PC-9 (cell line): ENCODE results near the gene KCNN3. TPM values are rescaled to one million over a fixed set of nuclear protein-coding genes. Genes with fewer than 3 reads are reported as not detected.

Experiments
- BruUV-seq: library from RNA; stranded (reverse); fragments of 400-500 nt; replicated peaks from 2 replicates; lab custom pipeline; 2021; lab: Mats Ljungman, UMichigan
- CTCF ChIA-PET: fragments of 300-600 bp; sonication (Branson Sonifier 250); formaldehyde crosslinking; loops from one replicate; lab custom pipeline; 2022; ENCODE audit warnings: antibody characterized with exemption; lab: Charles Lee
- POLR2A ChIA-PET: fragments of 300-600 bp; sonication (Branson Sonifier 250); formaldehyde crosslinking; loops from one replicate; lab custom pipeline; 2022; ENCODE audit warnings: antibody characterized with exemption; ENCODE audit not compliant: unreplicated experiment; lab: Charles Lee
- DNase-seq, 2 experiments: peaks; one replicate each; pipeline versions ENCODE4 v3.0.0 to v3.0.0-alpha.2; 2015 to 2022; ENCODE audit warnings: mixed read lengths in 1 of 2
- H2AFZ ChIP-seq: fragments of 200-600 bp; sonication (generic); 2 replicates; pipeline ENCODE4 v1.8.1; 2017; ENCODE audit warnings: antibody characterized with exemption
- H3F3A ChIP-seq: fragments of 200-600 bp; sonication (generic); 2 replicates; pipeline ENCODE4 v1.8.1; 2017; ENCODE audit warnings: antibody characterized with exemption, mild to moderate bottlenecking, low read depth; ENCODE audit not compliant: insufficient read depth
- H3K27ac ChIP-seq: fragments of 200-600 bp; sonication (generic); 2 replicates; pipeline ENCODE4 v1.6.1; 2016; ENCODE audit warnings: mixed run types
- H3K27me3 ChIP-seq: fragments of 200-600 bp; sonication (generic); 2 replicates; pipeline ENCODE4 v1.6.1; 2016; ENCODE audit warnings: low read depth, mixed run types; ENCODE audit not compliant: insufficient read depth
- H3K36me3 ChIP-seq: fragments of 200-600 bp; sonication (generic); 2 replicates; pipeline ENCODE4 v1.6.1; 2016; ENCODE audit warnings: low read depth, mixed run types
- H3K4me1 ChIP-seq: fragments of 200-600 bp; sonication (generic); replicated peaks from 2 replicates; pipeline ENCODE4 v1.6.1; 2016; ENCODE audit warnings: mixed run types; ENCODE audit not compliant: insufficient read depth
- H3K4me2 ChIP-seq: fragments of 200-600 bp; sonication (generic); 2 replicates; pipeline ENCODE4 v1.6.1; 2017; ENCODE audit warnings: mixed run types
- H3K4me3 ChIP-seq: fragments of 200-600 bp; sonication (generic); 2 replicates; pipeline ENCODE4 v1.6.1; 2016; ENCODE audit warnings: mixed run types
- H3K79me2 ChIP-seq: fragments of 200-600 bp; sonication (generic); 2 replicates; pipeline ENCODE4 v1.6.1; 2017; ENCODE audit warnings: low read depth, mixed run types
- H3K9me2 ChIP-seq: fragments of 200-600 bp; sonication (generic); 2 replicates; pipeline ENCODE4 v1.8.1; 2017; ENCODE audit warnings: mild to moderate bottlenecking; ENCODE audit not compliant: insufficient read depth
- H3K9me3 ChIP-seq: fragments of 200-600 bp; sonication (generic); 2 replicates; pipeline ENCODE4 v1.8.1; 2016; ENCODE audit warnings: low read depth; ENCODE audit not compliant: insufficient read depth
- H4K20me1 ChIP-seq: fragments of 200-600 bp; sonication (generic); 2 replicates; pipeline ENCODE4 v1.8.1; 2017; ENCODE audit not compliant: insufficient read depth
- EZH2 ChIP-seq: fragments of 200-600 bp; sonication (generic); IDR thresholded peaks from 2 replicates; pipeline ENCODE4 v1.8.0; 2017; ENCODE audit warnings: antibody characterized with exemption, low read depth
- intact Hi-C: fragments of 100-400 bp; cut with micrococcal nuclease; formaldehyde crosslinking; loops from one replicate; pipeline ENCODE4 v1.10.0; 2022; ENCODE audit not compliant: unreplicated experiment
- total RNA-seq: library from RNA; stranded (reverse); gene quantifications from 2 replicates; pipeline ENCODE4 v1.2.3, GENCODE V29; 2021
- TF ChIP-seq, protein P1 (sequence below): fragments of 200-600 bp; sonication (generic); conservative IDR thresholded peaks from 2 replicates; pipeline ENCODE4 v1.6.1; 2017; ENCODE audit warnings: mixed run types, antibody characterized with exemption, mild to moderate bottlenecking, moderate library complexity

Gene KCNN3
- total RNA-seq, 1 experiment from 2014 or later, result 1.1 TPM

DNA sequence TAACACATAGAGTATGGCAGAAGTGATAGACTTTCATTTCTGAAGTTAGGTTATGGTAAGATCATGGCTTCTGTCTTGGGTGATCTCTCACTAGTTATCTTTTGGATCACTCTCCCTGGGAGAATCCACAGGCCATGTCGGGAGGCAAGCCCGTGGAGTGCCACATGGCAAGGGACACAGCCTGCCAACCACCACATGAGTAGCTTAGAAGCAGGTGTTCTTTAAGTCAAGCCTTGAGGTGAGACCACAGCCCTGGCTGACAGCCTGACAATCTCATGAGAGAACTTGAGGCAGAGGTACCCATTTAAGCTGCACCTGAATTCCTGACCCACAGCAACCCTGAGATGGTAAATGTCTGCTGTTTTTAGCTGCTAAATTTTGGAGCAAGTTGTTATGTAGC, 130.4 kb downstream of the KCNN3 start:
- CTCF ChIA-PET, result interaction anchor here (0.6 kb wide), 1 partner anchor 180 kb away, joined by 3 read pairs; no protein-coding TSS in a partner anchor
- Histone ChIP-seq H3K4me2 (no peak overlapping the region), H3K4me3 (no peak overlapping the region), H3K36me3 (no peaks in the 10 kb centered on the region), H3F3A (no peaks in the 10 kb centered on the region), H3K27me3 (peaks cover 74% of the 10 kb centered on the region), H4K20me1 (no peaks in the 10 kb centered on the region), H3K4me1 (no peaks in the 10 kb centered on the region), H2AFZ (no peak overlapping the region), H3K27ac (no peak overlapping the region), H3K9me2 (no peaks in the 10 kb centered on the region), H3K79me2 (no peaks in the 10 kb centered on the region), H3K9me3 (no peaks in the 10 kb centered on the region)
- POLR2A ChIA-PET, result no interaction called here
- TF ChIP-seq, protein P1, sequence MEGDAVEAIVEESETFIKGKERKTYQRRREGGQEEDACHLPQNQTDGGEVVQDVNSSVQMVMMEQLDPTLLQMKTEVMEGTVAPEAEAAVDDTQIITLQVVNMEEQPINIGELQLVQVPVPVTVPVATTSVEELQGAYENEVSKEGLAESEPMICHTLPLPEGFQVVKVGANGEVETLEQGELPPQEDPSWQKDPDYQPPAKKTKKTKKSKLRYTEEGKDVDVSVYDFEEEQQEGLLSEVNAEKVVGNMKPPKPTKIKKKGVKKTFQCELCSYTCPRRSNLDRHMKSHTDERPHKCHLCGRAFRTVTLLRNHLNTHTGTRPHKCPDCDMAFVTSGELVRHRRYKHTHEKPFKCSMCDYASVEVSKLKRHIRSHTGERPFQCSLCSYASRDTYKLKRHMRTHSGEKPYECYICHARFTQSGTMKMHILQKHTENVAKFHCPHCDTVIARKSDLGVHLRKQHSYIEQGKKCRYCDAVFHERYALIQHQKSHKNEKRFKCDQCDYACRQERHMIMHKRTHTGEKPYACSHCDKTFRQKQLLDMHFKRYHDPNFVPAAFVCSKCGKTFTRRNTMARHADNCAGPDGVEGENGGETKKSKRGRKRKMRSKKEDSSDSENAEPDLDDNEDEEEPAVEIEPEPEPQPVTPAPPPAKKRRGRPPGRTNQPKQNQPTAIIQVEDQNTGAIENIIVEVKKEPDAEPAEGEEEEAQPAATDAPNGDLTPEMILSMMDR, result no peak
- TF ChIP-seq EZH2, result no peak
- intact Hi-C loops, result no loop called here
- BruUV-seq, result no TSS peak
- no peak for DNase-seq

DNA sequence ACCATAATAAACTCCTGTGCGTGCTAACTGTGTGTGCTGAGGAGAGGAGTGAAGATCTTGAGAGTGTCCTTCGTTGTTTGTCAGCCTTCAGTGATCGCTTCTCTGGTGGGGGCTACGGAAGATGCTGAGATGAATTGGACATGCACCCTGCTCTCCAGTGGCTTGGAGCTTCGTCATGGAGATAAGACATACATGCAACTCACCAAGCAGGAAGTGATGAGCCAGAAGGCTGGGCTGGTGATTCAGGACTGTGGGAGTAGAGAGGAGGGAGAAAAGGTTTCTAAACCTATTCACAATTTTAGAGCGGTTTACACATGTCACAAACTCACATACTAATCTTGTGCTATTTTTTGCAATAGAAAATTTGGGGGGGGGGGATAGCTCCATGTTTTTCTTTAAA, 133.2 kb downstream of the KCNN3 start:
- CTCF ChIA-PET, result interaction anchor here (0.9 kb wide), 1 partner anchor 687 kb away, joined by 6 read pairs; no protein-coding TSS in a partner anchor
- intact Hi-C loops, result no loop called here
- Histone ChIP-seq H3K27me3 (peaks cover 47% of the 10 kb centered on the region), H3F3A (no peaks in the 10 kb centered on the region), H3K4me1 (no peaks in the 10 kb centered on the region), H2AFZ (no peak overlapping the region), H4K20me1 (no peaks in the 10 kb centered on the region), H3K27ac (no peak overlapping the region), H3K4me3 (no peak overlapping the region), H3K9me3 (no peaks in the 10 kb centered on the region), H3K79me2 (no peaks in the 10 kb centered on the region), H3K4me2 (no peak overlapping the region), H3K9me2 (no peaks in the 10 kb centered on the region), H3K36me3 (no peaks in the 10 kb centered on the region)
- no peak for DNase-seq
- POLR2A ChIA-PET, result interaction anchor here (0.6 kb wide), 1 partner anchor 130 kb away, joined by 10 read pairs; no protein-coding TSS in a partner anchor
- no TSS peak for BruUV-seq
- TF ChIP-seq EZH2, result no peak
- TF ChIP-seq, protein P1, result no peak

DNA sequence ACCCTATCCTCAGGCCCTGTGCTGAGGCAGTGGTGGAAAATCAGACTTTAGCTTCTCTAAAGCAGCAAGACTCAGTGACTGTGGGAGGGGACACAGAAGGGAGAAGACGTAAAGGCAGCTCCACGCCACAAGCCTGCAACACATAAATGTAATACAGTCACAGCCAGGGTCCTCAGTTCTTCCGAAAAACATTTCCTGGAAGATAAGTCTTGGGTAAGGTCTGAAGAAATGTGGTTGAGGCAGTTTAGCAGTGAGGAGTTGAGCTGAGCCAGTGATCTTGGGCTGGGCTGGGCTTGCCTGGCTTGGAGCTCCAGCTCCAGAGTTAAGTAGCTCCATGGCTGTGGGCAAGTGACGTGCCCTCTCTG, 134.3 kb downstream of the KCNN3 start:
- ChIA-PET CTCF (no interaction called here), POLR2A (no interaction called here)
- Histone ChIP-seq H3K36me3 (no peaks in the 10 kb centered on the region), H3F3A (no peaks in the 10 kb centered on the region), H3K27me3 (peaks cover 37% of the 10 kb centered on the region), H4K20me1 (no peaks in the 10 kb centered on the region), H3K4me2 (no peak overlapping the region), H2AFZ (no peak overlapping the region), H3K27ac (no peak overlapping the region), H3K79me2 (no peaks in the 10 kb centered on the region), H3K4me1 (peaks cover 4% of the 10 kb centered on the region), H3K9me3 (no peaks in the 10 kb centered on the region), H3K9me2 (no peaks in the 10 kb centered on the region), H3K4me3 (no peak overlapping the region)
- intact Hi-C loops, result no loop called here
- no peak for DNase-seq
- no TSS peak for BruUV-seq
- no peak for TF ChIP-seq EZH2
- TF ChIP-seq, protein P1, result no peak
